Measurements from ENCODE around the gene MYO9B.

Gene MYO9B

DNA sequence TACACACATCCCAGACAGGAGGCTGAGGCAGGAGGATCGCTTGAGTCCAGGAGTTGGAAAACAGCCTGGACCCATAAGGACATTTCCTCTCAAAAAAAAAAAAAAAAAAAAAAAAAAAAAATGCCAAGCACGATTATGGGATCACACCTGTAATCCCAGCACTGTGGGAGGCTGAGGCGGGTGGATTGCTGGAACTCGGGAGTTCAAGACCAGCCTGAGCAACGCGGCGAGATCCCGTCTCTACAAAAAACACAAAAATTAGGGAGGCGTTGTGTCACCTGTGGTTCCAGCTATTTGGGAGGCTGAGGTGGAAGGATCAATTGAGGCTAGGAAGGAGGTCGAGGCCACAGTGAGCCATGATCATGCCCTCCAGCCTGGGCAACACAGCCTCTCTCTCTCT lies 149.5 kb downstream of the MYO9B start:
- DNase-seq = no peak

DNA sequence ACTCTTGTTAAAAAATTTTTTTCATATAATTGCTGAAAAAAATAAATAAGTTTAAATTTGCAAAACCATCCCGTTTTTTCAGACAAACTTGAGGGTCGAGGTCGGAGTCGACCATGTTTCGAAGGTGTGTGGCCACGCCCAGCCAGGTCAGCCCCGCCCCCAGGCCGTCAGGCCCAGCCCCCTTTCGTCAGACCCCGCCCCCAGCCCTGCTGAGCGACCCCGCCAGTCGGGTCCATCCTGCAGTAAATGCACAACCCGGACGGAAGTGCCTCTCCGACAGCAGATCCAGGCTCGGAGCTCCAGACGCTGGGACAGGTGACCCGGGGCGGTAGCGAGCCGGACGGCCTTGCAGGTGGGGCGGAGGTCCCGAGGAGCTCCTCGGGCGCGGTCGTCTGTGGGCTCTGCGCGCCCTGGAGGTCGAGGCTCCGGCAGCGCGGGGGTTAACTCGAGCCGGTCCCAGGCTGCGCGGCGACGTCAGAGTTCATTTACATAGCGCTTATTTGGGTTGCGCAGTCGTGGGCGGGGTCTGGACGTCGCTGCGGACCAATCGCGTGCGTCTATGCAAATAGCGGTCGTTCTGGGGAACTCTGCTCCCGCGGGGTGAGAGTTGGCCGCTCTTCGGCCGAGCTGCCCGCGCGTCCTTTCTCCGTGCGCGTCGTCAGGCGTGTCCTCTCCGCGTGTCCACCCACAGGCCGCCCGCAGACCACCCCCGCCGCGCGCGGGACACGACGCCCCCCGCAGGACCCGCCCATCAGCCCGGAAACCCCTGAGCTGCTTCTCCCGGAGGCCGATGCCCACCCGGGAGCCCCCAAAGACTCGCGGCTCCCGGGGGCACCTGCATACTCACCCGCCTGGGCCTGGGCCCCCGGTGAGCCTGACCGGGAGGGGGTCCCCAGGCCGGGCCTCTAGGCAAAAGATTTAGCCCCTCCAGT lies 150.7 kb downstream of the MYO9B start, which contains the start of gene OCEL1:
TSS of gene OCEL1 (plus strand) at position 225 of the 932 bp plus-strand sequence. CDS start at position 247, 22 bp downstream.
- peak; percentile 96 for DNase-seq

DNA sequence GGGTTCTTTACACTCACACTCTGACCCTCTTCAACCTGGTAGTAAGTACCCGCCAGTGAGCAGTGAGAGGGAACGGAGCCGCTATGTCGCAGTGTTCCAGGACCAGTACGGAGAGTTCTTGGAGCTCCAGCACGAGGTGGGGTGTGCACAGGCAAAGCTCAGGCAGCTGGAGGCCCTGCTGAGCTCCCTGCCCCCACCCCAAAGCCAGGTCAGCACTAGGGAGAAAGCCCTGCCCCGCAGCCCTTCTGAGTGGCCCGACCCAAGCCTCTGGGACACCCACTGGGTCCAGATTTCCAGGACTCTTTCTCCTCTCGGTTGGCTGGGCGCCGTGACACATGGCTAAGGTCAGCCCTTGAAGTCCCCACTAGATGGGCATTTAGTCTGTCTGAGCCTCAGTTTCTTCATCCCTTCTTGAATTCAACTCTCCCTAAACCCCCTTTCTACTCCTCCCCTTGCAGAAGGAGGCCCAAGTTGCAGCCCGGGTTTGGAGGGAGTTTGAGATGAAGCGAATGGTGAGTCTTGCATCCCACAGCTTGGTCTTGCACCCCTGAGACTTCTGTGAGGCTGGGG lies 152.3 kb downstream of the MYO9B start:
- DNase-seq = no peak

DNA sequence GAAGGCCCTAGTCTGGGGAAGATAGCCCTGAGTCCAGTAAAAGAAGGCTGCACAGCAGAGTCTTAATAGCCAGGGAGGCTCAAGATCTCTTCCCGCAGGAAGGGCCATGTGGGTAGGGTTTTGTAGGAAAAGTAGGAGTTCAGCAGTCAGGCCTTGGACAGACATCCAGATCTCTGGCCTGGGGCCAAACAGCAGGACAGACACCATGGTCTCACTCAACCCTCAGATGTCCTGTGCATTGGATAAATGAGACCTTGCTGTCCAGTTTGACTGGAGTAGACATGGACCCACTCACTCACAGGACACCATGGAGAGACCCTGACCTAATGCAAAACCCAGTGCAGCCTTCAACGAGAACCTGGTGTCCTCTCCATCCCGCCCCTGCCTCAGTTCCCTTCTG lies 154.3 kb downstream of the MYO9B start:
- no peak for DNase-seq

DNA sequence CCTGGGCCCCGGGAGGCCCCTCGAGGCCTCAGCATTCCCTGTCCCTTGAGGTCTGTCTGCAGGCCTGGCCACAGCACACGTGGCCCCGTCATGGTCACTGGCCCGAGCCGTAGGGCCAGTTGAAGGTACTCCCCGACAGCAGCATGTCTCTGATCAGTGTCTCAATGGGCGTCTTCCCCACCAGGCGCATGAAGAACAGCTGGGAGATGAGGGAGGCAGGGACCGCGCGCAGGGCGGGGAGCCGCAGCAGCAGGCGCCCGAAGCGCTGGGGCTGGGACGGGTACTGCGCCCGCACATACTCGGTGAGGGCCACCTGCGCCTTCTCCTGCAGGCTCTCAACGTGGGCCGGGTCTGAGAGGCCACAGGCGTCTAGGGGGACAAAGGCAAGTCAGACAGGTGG lies 156.7 kb downstream of the MYO9B start:
- DNase-seq = no peak

DNA sequence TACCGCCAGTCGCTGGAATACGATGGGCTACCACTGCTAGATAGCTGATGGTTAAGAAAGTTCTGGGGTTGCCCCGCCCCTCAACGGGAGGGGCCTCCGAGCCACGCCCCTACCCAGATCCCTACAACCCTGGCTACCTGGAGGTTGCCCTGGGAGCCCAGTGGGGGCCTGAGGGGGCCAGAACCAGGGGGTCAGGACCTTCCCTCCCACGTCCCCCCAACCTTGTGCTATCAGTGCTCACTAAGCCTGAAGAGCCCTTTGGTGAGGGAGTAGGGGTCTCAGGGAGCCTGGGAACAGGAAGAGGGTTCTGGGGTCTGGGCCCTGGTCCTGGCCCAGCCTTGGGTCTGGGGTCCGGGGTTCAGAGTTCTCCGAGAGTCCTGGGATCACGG lies 159.3 kb downstream of the MYO9B start:
- peak; percentile 58 to 59 for DNase-seq

DNA sequence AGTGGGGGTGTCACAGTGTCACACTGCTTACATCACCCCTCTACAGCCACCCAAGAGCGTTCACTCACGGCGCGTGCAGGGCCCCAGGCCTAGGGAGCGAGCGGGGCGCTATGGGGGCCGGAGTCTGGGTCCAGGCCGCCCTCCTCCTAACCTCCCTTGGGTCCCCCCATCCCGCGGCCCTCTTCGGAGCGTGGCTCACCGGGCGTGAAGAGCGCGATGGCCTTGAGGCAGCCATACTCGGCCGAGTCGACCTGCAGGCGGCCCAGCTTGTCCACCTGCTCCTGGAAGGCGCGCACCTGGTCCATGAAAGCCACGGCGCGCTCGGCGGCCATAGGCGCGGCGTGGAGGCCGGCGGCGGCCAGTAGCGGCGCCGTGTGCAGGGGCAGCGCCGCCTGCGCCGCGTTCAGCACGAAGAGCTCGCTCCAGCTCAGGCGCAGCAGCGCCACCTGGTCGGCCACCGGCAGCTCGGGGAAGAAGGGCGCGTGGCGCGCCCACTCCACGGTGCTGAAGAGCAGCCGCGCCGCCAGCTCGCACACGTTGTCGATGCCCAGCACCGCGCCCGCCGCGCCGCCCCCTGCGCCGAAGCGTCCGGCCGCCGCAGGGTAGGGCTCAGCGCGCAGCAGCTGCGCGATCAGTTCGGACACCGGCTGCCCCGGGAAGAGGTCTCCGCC lies 159.9 kb downstream of the MYO9B start:
- peak; percentile 70 to 74 for DNase-seq

DNA sequence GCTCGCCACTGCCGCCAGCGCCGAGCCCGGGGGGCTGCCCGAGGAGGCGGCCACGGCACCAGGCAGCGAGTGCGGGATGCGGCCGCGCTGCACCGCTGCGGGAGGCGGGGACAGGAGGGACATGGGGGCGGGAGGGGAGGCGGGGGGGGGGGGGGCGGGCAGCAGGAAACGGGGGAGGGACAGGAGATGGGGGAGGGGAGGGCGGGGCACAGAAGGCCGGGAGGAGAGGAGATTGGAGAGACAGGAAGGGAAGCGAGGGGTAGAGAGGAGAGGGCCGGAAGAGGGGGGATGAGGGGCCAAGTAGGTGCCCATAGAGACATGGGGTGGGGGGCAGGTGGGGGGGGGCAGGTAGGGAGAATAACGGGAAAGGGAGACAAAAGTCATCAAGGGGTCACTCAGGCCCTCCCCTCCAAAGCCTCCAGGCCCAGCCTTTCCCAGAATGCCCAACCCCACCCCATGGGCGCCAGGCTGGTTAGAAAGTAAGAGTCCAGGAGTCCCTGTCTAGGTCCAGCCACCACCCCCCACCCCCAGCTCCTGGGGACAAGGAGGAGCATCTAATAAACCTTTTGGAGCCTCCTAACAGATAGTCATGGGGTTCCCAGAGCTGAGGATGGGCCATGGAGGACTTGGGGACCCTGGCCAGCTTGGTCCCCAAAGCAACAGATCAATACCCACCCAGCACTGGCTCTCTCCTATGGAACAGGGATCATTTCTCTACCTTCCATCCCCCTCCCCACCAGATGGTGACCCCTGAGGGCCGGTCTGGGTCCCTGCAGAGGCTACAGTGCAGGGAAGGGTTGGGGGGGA lies 160.6 kb downstream of the MYO9B start:
- peak in 1 of 2 experiments; percentile 24 for DNase-seq

DNA sequence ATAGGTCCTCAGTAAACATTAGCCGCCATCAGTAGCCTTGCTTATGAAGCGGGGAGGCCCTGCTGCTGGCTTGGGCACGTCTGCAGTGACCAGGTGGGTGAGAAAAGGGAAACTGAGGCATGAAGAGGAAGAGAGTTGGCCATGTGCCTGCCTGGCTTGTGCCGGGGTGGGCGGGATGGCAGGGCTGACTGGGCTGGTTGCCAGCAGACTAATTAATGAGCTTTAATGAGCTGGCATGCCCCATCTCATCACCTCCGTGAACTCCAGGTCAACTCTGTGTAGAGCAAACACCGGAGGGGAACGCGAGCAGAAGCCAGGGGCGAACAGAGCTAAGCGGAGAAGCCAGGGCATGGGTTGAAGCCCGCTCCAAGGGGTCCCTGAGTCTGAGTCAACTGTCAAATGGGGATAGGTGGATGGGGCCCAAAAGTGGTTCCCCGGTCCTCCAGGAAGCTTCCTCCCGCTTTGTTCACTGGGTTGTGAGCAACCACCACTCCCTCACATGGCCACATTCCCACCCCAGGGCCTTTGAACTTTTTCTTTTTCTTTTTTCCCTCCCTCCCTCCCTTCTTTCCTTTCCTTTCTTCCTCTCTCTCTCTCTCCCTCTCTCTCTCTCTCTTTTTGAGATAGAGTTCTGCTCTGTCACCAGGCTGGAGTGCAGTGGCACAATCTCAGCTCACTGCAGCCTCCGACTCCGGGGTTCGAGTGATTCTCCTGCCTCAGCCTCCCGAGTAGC lies 161.4 kb downstream of the MYO9B start:
- no peak for DNase-seq

DNA sequence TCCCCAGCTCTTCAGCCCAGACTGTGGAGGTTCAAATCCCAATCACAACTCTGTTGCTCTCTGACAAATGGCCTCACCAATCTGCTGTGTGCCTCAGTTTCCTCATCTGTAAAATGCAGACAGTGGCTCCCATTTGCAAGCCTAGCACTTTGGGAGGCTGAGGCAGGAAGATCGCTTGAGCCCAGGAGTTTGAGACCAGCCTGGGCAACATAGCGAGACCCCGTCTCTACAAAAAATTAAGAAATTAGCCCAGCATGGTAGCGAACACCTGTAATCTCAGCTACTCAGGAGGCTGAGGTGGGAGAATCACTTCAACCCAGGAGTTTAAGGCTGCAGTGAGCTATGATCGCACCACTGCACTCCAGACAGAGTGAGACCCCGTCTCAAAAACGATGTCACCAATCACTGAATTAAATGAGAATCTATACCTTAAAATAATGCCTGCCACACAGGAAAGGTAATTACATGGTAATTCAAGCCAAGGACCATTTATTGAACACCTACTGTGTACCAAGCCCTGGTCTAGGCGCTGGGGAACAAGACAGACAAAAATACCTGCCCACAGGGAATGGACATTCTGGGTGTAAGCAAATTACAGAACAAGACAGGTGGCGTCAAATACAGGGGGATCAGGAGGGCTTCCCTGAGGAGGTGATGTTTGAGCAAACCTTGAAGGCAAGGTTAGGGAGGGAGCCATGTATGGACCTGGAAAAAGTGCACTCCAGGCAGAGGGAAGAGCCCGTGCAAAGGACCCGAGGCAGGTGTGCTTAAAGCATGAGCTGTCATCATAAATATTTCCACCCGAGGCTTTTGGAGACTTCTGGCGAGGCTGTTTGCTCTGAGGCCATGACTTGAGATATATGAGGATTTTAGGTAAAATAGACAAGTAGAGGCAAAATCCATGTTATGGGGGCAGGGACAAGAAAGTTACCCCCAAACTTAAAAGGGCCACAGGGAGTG lies 162.4 kb downstream of the MYO9B start:
- no peak for DNase-seq

DNA sequence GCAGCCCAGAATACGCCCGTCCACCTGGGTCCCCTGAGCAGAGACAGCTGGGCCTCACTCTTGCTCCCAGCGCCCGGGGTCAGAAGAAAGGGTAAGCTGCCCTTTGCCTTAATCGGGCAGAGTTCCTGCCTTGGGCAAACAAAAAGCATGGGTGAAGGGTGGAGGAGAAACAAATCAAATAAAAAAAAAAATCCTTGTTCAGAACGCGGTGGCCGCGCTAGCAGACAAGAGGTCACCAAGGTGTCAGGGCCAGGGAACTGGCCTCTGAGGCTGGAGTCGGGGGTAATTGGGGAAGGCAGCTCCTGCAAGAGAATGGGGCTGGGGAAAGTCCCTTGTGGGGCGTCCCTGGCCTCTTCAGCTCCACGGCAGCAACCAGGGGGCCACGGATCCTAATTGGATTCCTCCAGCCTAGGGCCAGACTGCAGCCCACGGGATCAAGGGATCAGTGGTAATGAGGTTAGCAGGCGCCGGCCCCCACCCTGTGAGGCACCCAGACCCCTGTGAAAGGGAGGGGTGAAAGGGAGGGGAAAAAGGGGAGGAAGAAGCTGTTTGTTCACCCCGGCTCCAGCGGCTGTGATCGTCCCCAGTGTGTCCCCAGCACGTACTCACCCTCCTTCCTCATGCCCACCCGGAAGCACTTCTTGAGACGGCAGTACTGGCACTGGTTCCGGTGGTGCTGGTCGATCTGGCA lies 164.6 kb downstream of the MYO9B start:
- DNase-seq = no peak

DNA sequence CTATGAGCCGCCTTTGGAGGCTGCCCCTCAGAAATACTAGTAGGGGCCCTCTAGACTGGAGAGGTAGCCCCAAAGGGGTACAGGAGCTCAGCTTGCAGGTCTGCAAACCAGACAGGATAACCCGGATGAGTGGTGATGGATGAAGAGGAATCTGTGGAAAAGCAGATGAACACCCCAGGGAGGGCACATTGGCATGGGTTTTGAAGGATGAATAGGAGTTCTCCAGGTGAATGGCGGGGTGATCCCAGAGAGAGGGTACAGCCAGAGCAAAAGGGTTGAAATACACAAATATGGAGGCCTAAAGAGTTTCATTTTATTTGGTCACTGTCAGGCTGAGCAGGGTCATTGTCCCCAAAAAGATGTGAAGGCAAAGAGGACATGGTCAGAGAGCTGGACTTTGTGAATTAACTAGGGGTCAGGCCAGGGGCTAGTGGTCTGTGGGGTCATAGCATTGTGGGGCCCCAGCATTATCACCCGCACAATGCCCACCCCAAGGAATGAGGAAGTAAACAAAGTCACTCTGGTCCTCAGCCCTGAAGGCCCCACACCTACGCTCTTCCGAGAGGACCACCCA lies 165.3 kb downstream of the MYO9B start:
- no peak for DNase-seq

DNA sequence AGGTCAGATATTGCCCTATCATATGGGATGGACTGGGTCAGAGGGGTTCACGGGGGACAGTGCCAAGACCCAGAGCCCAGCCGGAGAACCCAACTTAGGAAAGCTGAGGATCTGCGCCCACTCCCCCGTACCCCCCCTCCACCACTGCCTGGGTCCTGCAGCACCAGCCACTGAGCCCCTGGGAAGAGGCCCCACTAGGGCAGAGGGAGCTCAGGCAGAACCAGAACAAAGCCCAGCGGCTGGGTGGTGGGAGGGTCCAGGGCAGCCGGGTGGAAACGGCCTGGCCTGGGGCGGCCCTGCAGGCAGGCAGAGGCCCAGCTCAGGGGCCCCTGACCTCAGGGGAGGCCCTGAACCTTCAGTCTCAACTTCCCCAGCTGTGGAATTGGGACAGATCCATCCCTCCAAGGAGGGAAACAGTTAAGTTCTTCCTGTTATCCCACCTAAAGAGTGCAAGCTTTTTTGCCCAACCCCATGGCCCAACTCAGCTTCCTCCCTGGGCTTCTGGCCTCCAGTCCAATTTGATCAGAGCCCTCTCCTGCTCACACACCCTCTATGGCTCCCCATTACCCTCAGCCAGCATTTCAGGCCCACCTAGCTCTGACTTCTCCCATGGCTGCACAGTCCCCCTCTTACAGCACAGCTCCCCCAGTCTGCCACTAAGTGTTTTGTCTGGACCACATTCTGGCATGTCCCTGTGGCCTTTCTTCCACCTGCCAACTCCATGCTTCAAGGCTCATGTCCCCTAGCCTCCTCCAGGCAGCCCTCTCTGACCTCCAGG lies 167.0 kb downstream of the MYO9B start:
- DNase-seq = no peak

DNA sequence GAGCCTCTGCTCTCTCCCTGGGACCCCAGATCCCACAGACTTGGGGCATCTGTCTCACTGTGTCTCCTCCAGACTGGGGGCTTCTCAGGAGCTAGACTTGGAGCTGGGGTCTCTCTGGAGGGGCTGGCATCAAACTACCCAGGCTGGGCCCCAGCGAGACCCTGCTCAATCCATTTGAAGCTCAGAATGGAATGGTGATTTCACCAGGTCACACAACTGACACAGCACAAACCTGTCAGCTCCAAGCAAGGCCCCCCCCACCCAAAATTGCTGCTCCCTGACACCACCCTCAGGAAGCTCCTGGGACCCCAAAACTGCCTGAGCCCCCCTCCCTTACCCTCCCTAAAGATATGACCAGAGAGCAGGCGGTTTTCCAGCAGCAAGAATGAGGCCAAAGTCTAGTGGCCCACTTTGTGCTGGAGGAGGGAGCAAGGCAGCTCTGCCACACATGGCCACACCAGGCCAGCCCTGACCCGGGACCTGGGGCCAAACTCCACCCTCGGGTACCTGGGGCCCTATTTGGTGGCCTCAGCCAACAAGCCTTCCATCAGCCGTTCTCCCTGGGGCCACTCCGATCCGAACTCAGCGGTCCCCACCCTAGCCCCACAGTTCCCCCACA lies 167.7 kb downstream of the MYO9B start:
- no peak for DNase-seq

DNA sequence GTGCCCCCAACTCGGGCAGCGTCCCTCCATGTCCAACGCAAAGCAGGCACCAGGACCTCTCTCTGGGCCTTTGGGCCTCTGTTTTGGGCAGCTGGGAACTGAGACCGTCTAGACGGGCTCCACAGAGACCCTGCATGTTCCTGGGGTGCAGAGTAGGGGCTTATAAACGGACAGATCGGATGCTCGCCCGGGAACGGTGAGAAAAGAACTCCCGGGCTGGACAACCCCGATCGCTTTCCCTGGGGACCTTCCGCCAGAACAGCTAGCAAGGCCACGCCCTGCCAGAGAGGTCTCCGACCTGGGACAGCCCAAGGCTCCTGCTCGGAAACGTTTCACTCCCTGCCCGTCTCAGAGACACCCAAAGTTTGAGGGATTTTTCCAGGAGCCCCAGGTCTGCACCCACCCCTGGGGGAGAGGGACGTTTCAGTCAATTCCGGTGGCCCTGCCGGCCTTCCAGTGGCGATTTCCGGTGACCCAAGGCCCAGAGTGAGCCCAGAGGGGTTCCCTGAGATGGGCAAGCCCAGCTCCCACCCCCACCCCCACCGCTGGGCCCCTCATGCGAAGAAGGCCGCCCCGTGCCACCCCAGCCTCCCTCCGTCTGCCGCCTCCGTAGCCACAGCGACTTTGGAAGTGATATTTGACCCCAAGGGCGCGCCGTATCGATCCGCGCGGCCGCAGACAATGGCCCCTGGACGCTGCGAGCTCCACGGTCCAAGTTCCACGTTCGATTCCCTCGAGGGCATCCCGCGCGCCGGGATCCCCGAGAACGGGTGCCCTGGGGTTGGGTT lies 168.4 kb downstream of the MYO9B start:
- DNase-seq = no peak

DNA sequence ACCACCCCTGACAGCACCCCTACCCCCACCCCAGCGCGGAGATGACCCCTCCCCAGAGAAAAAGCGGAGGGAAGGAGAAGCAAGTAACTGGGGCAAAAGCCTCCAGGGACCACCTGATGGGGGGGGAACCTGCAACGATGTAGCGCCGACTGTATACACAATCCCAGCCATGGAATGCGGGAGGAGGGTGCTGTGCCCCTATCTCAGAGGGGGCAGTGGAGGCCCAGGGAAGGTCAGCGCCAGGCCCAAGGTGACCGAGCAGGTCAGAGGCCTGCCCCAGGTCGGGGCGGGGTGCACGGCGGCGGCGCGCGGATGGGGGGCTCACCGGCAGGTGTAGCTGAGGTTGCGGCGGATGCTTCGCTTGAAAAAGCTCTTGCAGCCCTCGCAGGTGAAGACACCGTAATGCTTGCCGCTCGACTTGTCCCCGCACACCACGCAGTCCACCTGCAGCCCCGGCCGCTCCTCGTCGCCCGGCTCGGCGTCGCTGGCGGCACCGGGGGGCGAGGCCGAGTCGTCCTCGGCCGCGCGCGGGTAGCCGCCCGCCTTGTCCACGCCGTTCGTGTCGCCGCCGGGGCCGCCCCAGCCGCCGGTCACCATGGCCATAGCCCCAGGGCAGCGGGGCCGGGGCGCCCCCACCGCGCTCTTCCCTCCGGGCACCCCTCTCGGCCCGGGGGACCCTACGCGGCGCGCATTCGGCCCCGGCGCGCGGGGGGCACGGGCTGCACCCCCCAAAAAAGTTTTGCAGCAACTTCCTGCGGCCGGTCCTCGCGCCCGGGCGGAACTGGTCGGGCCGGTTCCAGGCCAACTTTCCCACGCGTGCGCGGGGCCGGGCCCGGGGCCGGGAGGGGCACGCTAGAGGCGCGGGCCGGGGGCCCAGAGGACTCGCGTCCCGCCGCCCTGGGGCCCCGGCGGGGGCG lies 169.3 kb downstream of the MYO9B start:
- no peak for DNase-seq

DNA sequence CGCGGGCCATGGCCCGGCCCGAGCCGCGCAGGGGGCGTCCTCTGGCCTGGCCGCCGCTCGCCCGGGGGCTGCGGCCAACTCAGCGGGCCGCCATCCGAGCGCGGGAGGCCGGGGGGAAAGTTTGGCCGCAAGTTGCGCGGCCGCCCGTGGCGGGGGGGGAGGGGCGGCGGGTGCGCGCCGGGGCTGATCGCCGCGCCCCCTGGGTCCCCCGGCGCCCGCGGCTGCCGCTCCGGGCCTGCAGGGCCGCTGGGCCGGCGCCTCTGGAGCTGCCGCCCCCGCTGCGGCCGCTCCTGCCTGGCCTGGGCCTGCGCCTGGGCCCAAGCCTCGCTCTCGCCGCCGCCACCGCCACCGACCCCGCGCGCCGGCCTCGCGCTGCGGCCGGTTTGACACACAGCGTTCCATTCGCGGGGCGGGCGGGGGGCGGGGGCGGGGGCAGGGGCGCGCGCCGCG lies 170.0 kb downstream of the MYO9B start, which contains the start of gene NR2F6:
TSS of gene NR2F6 (minus strand) at position 385 of the 450 bp plus-strand sequence. CDS start 699 bp downstream, outside the sequence.
- DNase-seq = no peak

All from activated CD4-positive, alpha-beta T cell treated with anti-CD3 and anti-CD28 coated beads, Interleukin-2, amount 50 U/mL, for 4 hours (primary cell).